ENCODE measurements around the gene GPR78.

The GPR78 gene

GRCh38 chr4:8578717-8579116 is 1.5 kb upstream of the GPR78 start:
- DNase-seq (ENCODE audit: low spot score), result no peak
- no peak for TF ChIP-seq CTCF (IDR thresholded peaks at IDR 0.05; ENCODE audit: borderline replicate concordance, control extremely low read depth, extremely low read depth, insufficient read depth, missing control alignments)
- in situ Hi-C loops (cut with MboI; ENCODE audit: low sequenced_read_pairs, unreplicated experiment), result no loop called here

GRCh38 chr4:8579526-8580320 is 469 bp upstream of the GPR78 start:
- no peak for DNase-seq (ENCODE audit: low spot score)
- in situ Hi-C loops (cut with MboI; ENCODE audit: low sequenced_read_pairs, unreplicated experiment), result no loop called here

GRCh38 chr4:8581094-8581861 is 1.1 kb downstream of the GPR78 start:
- no peak for TF ChIP-seq CTCF (IDR thresholded peaks at IDR 0.05; ENCODE audit: borderline replicate concordance, control extremely low read depth, extremely low read depth, insufficient read depth, missing control alignments)
- DNase-seq (ENCODE audit: low spot score), result no peak

More at GRCh38 chr4:8579526-8580320, 469 bp upstream of the GPR78 start:
- no peak for TF ChIP-seq CTCF (IDR thresholded peaks at IDR 0.05; ENCODE audit: borderline replicate concordance, control extremely low read depth, extremely low read depth, insufficient read depth, missing control alignments)

GRCh38 chr4:8582016-8582415 is 1.8 kb downstream of the GPR78 start:
- in situ Hi-C loops (cut with MboI; ENCODE audit: low sequenced_read_pairs, unreplicated experiment), result no loop called here
- no peak for TF ChIP-seq CTCF (IDR thresholded peaks at IDR 0.05; ENCODE audit: borderline replicate concordance, control extremely low read depth, extremely low read depth, insufficient read depth, missing control alignments)
- no peak for DNase-seq (ENCODE audit: low spot score)

More at GRCh38 chr4:8581094-8581861, 1.1 kb downstream of the GPR78 start:
- in situ Hi-C loops (cut with MboI; ENCODE audit: low sequenced_read_pairs, unreplicated experiment), result no loop called here

- no peak for DNase-seq (ENCODE audit: low spot score)
- no peak for TF ChIP-seq CTCF (IDR thresholded peaks at IDR 0.05; ENCODE audit: borderline replicate concordance, control extremely low read depth, extremely low read depth, insufficient read depth, missing control alignments)
- in situ Hi-C loops (cut with MboI; ENCODE audit: low sequenced_read_pairs, unreplicated experiment), result no loop called here
Measured at GRCh38 chr4:8582436-8582835, 2.2 kb downstream of the GPR78 start.

GRCh38 chr4:8582941-8583654 is 2.9 kb downstream of the GPR78 start:
- TF ChIP-seq CTCF (IDR thresholded peaks at IDR 0.05; ENCODE audit: borderline replicate concordance, control extremely low read depth, extremely low read depth, insufficient read depth, missing control alignments), result no peak
- in situ Hi-C loops (cut with MboI; ENCODE audit: low sequenced_read_pairs, unreplicated experiment), result no loop called here
- DNase-seq (ENCODE audit: low spot score), result no peak
